Omental fat pad (tissue), 4 donors: ENCODE measurements around the gene KCNG2. TPM values are rescaled to one million over a fixed set of nuclear protein-coding genes. Genes with fewer than 3 reads are reported as not detected.

Experiments used
- ATAC-seq: fragments of 150-250 bp; one replicate; pipeline ENCODE4 v1.9.1; 2016; ENCODE audit warnings: mild to moderate bottlenecking, moderate library complexity; ENCODE audit not compliant: low FRiP score
- DNase-seq: peaks from one replicate; pipeline ENCODE4 v3.0.0-alpha.2; 2019; ENCODE audit warnings: low spot score
- CTCF ChIP-seq, 3 donors: fragments of 450-650 bp; IDR thresholded peaks; one replicate each; pipeline ENCODE4 v1.5.1; 2016 to 2017; ENCODE audit warnings: antibody characterized with exemption in 3 of 3, mild to moderate bottlenecking in 3 of 3, moderate library complexity in 2 of 3
- total RNA-seq, 4 donors: library from RNA; depleted of rRNA; stranded (reverse); fragments of >200 nt; gene quantifications; one replicate each; pipeline ENCODE4 v1.1.0, GENCODE V29; 2016

The KCNG2 gene
- total RNA-seq, 4 donors from 2014 or later, result 0.75 to 2.4 (median 0.96) TPM; not detected in 1

DNA sequence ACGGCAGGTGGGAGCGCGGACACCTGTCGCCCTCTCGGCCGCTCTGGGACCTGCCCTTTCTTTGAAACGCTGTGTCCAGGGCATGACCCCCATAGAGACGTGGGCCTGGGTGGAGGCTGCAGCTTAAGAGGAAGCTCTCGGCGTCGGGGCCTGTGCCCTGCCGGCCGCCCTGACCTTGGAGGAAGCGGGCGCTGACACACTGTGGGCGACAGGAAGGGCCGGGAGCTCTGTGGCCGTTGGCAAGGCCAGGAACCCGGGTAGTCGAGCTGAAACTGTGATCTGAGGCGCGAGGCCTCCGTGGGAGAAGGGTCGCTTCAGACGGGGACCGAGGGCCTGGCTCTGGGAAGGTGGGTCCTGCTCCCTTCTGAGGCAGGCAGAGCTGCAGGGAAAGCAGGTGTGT is 28.2 kb downstream of the KCNG2 start:
- DNase-seq (no peak), ATAC-seq (no peak)

GRCh38 chr18:79826966-79827365 is 29.2 kb downstream of the KCNG2 start:
- DNase-seq, result no peak
- ATAC-seq, result no peak
- TF ChIP-seq CTCF (IDR thresholded peaks at IDR 0.05), result no peak

More for the DNA sequence above, 28.2 kb downstream of the KCNG2 start:
- TF ChIP-seq CTCF (IDR thresholded peaks at IDR 0.05), result no peak

- no peak for TF ChIP-seq CTCF (IDR thresholded peaks at IDR 0.05)
- ATAC-seq (no peak), DNase-seq (no peak)
Observed at GRCh38 chr18:79828258-79828657, 30.5 kb downstream of the KCNG2 start.

DNA sequence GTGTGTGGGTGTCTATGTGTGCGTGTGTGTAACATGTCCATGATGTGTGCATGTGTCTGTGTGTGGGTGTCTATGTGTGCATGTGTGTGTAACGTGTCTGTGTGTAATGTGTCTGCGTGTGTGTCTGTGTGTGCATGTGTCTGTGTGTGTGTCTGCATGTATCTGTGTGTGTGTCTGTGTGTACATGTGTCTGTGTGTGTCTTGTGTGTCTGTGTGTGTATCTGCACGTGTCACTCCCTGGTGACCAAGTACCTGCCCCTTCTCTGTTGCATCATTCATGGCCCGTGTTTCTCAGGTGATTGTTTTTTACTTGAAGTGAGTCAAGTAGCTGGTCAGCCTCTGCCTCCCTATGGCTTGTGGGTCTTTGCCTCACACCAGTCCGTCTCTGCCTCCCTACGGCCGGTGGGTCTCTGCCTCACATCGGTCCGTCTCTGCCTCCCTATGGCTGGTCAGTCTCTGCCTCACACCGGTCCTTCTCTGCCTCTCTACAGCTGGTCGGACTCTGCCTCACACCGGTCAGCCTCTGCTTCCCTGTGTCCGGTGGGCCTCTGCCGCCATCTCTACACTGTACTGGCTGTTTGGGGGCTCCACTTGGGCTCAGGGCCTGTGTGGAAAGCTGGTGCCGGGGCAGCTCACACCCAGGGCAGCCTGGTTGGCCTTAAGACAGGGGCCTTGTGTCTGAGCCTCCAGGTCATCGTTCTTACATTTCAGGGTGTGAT is 31.6 kb downstream of the KCNG2 start:
- no peak for ATAC-seq
- TF ChIP-seq CTCF (IDR thresholded peaks at IDR 0.05), result no peak
- DNase-seq, result no peak

- DNase-seq (no peak), ATAC-seq (no peak)
- TF ChIP-seq CTCF (IDR thresholded peaks at IDR 0.05), result no peak
Observed at GRCh38 chr18:79832169-79832568, 34.4 kb downstream of the KCNG2 start.

DNA sequence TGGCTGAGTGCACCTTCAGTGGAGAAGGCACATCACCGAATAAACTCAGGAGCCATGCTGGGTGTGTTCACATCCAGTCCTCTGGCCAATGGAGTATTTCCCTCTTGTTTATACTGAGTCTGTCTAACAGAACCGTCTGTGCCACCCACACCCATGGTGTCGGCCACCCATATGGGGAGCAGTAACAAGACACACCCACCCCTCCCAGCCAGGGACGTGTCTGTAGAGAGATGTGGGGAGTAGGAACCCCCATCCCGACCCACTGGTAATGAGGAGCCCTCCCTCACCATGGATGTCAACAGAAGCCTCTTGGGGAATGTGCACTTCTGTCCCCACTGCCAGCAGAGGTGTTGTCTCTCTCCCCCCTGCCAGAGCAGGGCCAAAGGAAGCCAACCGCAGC is 37.1 kb downstream of the KCNG2 start:
- ATAC-seq (no peak), DNase-seq (no peak)
- no peak for TF ChIP-seq CTCF (IDR thresholded peaks at IDR 0.05)

DNA sequence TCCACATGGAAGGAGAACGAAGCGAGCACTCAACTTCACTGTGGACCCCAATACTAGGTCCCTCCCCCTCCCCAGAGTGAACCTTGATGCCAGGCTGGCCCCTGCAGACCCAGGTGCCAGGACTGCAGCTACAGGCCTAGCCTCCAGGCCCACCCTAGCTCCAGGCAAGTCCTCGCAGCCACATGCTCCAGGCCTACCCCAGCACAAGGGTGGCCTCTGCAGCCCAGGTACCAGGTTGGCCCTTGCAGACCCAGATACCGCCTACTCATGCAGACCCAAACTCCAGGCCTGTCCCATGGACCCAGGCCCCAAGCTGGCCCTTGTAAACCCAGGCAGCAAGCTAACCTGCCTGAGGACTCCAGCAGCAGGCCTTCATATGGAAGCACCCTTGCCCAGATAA is 44.2 kb downstream of the KCNG2 start:
- TF ChIP-seq CTCF (IDR thresholded peaks at IDR 0.05), result no peak
- no peak for DNase-seq
- ATAC-seq, result no peak
